ENCODE data around the gene RASL12. TPM values are rescaled to one million over a fixed set of nuclear protein-coding genes. Genes with fewer than 3 reads are reported as not detected.
A peak's percentile ranks its signal among the peaks of the same experiment; 100 is the strongest.

Gene RASL12
- total RNA-seq, 1 donor from 2014 or later, result 0.69 TPM

GRCh38 chr15:65087411-65087810 is 19.6 kb upstream of the RASL12 start:
- H3K36me3 Mint-ChIP-seq (ENCODE audit: low read depth, unreplicated experiment), result no peaks in the 10 kb centered on the region
- peaks cover 20% of the 10 kb centered on the region for H3K4me1 Mint-ChIP-seq (ENCODE audit: unreplicated experiment)
- no peak overlapping the region for H3K27ac Mint-ChIP-seq (ENCODE audit: unreplicated experiment)
- no peak for DNase-seq (ENCODE audit: low spot score)
- no peak overlapping the region for H3K4me3 Mint-ChIP-seq (ENCODE audit: unreplicated experiment)
- TF ChIP-seq, protein P1, sequence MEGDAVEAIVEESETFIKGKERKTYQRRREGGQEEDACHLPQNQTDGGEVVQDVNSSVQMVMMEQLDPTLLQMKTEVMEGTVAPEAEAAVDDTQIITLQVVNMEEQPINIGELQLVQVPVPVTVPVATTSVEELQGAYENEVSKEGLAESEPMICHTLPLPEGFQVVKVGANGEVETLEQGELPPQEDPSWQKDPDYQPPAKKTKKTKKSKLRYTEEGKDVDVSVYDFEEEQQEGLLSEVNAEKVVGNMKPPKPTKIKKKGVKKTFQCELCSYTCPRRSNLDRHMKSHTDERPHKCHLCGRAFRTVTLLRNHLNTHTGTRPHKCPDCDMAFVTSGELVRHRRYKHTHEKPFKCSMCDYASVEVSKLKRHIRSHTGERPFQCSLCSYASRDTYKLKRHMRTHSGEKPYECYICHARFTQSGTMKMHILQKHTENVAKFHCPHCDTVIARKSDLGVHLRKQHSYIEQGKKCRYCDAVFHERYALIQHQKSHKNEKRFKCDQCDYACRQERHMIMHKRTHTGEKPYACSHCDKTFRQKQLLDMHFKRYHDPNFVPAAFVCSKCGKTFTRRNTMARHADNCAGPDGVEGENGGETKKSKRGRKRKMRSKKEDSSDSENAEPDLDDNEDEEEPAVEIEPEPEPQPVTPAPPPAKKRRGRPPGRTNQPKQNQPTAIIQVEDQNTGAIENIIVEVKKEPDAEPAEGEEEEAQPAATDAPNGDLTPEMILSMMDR (IDR thresholded peaks at IDR 0.05; ENCODE audit: unreplicated experiment), result no peak
- peaks cover 7% of the 10 kb centered on the region for H3K27me3 Mint-ChIP-seq (ENCODE audit: unreplicated experiment)
- H3K9me3 Mint-ChIP-seq (ENCODE audit: unreplicated experiment), result no peaks in the 10 kb centered on the region

DNA sequence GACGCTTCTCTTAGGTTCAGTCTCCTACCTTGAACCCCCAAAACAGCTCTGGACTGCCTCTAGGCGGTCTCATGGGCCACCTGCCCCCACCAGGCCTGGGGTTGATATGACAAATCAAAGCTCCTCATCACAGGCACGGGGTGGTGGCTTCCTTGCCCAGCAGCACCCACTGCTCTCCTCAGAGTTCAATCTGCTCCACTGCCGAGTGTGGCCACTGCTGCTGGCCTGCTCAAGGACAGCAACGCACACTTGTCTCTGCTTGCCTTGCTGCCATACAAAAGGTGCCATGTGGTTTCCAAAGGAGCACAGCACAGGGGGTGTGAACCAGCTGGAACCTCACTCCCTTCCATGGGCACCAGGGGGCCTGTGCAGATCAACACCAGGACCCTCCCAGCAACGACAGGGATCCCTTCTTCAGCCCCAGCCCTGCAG is 18.9 kb upstream of the RASL12 start:
- Mint-ChIP-seq H3K9me3 (ENCODE audit: unreplicated experiment) (no peaks in the 10 kb centered on the region), H3K4me3 (ENCODE audit: unreplicated experiment) (no peak overlapping the region), H3K27ac (ENCODE audit: unreplicated experiment) (no peak overlapping the region), H3K27me3 (ENCODE audit: unreplicated experiment) (peaks cover 7% of the 10 kb centered on the region), H3K36me3 (ENCODE audit: low read depth, unreplicated experiment) (no peaks in the 10 kb centered on the region), H3K4me1 (ENCODE audit: unreplicated experiment) (peaks cover 22% of the 10 kb centered on the region)
- no peak for DNase-seq (ENCODE audit: low spot score)
- TF ChIP-seq, protein P1 (IDR thresholded peaks at IDR 0.05; ENCODE audit: unreplicated experiment), result peak; percentile 21

GRCh38 chr15:65085990-65086679 is 18.3 kb upstream of the RASL12 start:
- TF ChIP-seq, protein P1 (IDR thresholded peaks at IDR 0.05; ENCODE audit: unreplicated experiment), result peak; percentile 50
- no peak overlapping the region for H3K27ac Mint-ChIP-seq (ENCODE audit: unreplicated experiment)
- peaks cover 22% of the 10 kb centered on the region for H3K4me1 Mint-ChIP-seq (ENCODE audit: unreplicated experiment)
- H3K36me3 Mint-ChIP-seq (ENCODE audit: low read depth, unreplicated experiment), result no peaks in the 10 kb centered on the region
- peak; percentile 60 for DNase-seq (ENCODE audit: low spot score)
- peaks cover 7% of the 10 kb centered on the region for H3K27me3 Mint-ChIP-seq (ENCODE audit: unreplicated experiment)
- H3K9me3 Mint-ChIP-seq (ENCODE audit: unreplicated experiment), result no peaks in the 10 kb centered on the region
- H3K4me3 Mint-ChIP-seq (ENCODE audit: unreplicated experiment), result no peak overlapping the region

DNA sequence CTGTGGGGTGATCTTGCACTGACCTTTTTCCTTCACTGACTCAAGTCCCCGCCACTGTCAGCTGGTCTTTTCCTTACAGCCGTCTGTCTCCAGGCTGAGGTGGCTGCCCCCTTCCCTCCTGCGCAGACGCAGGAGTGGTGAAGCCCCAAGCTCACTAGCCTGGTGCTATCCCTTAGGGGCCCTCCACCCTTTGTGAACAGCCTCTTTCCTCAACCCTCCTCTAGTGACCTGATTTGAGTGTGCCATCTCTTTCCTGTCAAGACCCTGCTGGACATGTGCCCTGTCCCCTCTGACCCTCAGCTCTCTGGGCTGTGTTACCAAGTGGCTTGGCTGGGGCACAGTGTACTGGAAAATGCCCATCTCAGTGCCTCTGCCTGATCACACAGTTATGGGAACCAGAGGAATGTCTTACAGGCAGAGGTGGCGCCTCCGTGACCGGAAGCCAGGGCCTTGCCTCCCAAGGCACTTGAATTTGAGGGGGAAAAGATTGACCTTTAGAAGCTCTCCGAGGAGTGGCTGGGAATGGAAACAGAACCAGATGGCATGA is 17.5 kb upstream of the RASL12 start:
- DNase-seq (ENCODE audit: low spot score), result no peak
- Mint-ChIP-seq H3K27ac (ENCODE audit: unreplicated experiment) (no peak overlapping the region), H3K4me3 (ENCODE audit: unreplicated experiment) (no peak overlapping the region), H3K36me3 (ENCODE audit: low read depth, unreplicated experiment) (no peaks in the 10 kb centered on the region), H3K27me3 (ENCODE audit: unreplicated experiment) (peaks cover 7% of the 10 kb centered on the region), H3K4me1 (ENCODE audit: unreplicated experiment) (peaks cover 22% of the 10 kb centered on the region), H3K9me3 (ENCODE audit: unreplicated experiment) (no peaks in the 10 kb centered on the region)
- TF ChIP-seq, protein P1 (IDR thresholded peaks at IDR 0.05; ENCODE audit: unreplicated experiment), result no peak

GRCh38 chr15:65084500-65085206 is 16.9 kb upstream of the RASL12 start:
- Mint-ChIP-seq H3K36me3 (ENCODE audit: low read depth, unreplicated experiment) (no peaks in the 10 kb centered on the region), H3K9me3 (ENCODE audit: unreplicated experiment) (no peaks in the 10 kb centered on the region), H3K4me3 (ENCODE audit: unreplicated experiment) (no peak overlapping the region), H3K27me3 (ENCODE audit: unreplicated experiment) (peaks cover 7% of the 10 kb centered on the region), H3K27ac (ENCODE audit: unreplicated experiment) (no peak overlapping the region), H3K4me1 (ENCODE audit: unreplicated experiment) (peaks cover 22% of the 10 kb centered on the region)
- DNase-seq (ENCODE audit: low spot score), result no peak
- TF ChIP-seq, protein P1 (IDR thresholded peaks at IDR 0.05; ENCODE audit: unreplicated experiment), result no peak

Data from endothelial cell (in vitro differentiated cells).